Measurements from ENCODE around the gene ESRRA. TPM values are rescaled to one million over a fixed set of nuclear protein-coding genes. Genes with fewer than 3 reads are reported as not detected.

Gene ESRRA
- total RNA-seq, 1 donor, result 21.6 TPM

GRCh38 chr11:64360448-64360921, 55.2 kb downstream of the ESRRA start:
- TF ChIP-seq CTCF (IDR thresholded peaks at IDR 0.05; ENCODE audit: insufficient read depth, low read length), result no peak
- no peak for DNase-seq (ENCODE audit: low read depth)
- H3K4me3 ChIP-seq (ENCODE audit: low read depth, low read length), result peak overlapping the region; percentile 92

- TF ChIP-seq CTCF (IDR thresholded peaks at IDR 0.05; ENCODE audit: insufficient read depth, low read length), result no peak
- no peak overlapping the region for H3K4me3 ChIP-seq (ENCODE audit: low read depth, low read length)
- no peak for DNase-seq (ENCODE audit: low read depth)
Measured at GRCh38 chr11:64361659-64362058, 56.3 kb downstream of the ESRRA start.

- no peak for DNase-seq (ENCODE audit: low read depth)
- no peak overlapping the region for H3K4me3 ChIP-seq (ENCODE audit: low read depth, low read length)
- no peak for TF ChIP-seq CTCF (IDR thresholded peaks at IDR 0.05; ENCODE audit: insufficient read depth, low read length)
Measured at GRCh38 chr11:64362339-64362738, 57.0 kb downstream of the ESRRA start.

- no peak for DNase-seq (ENCODE audit: low read depth)
- no peak overlapping the region for H3K4me3 ChIP-seq (ENCODE audit: low read depth, low read length)
- no peak for TF ChIP-seq CTCF (IDR thresholded peaks at IDR 0.05; ENCODE audit: insufficient read depth, low read length)
Measured at GRCh38 chr11:64364435-64364834, 59.1 kb downstream of the ESRRA start.

- no peak for DNase-seq (ENCODE audit: low read depth)
- no peak overlapping the region for H3K4me3 ChIP-seq (ENCODE audit: low read depth, low read length)
- TF ChIP-seq CTCF (IDR thresholded peaks at IDR 0.05; ENCODE audit: insufficient read depth, low read length), result no peak
Measured at GRCh38 chr11:64364911-64365310, 59.6 kb downstream of the ESRRA start.

Small RNAs within 50 kb of the gene (small RNA-seq; reads per million reads assigned to genes)
- gene MIR7155 (not detected), gene RF00019 (not detected)

Other genes with a start within 250 kb of the ESRRA start
- 7.6 and 14.5 TPM in 2 replicates for gene MACROD1, start 139.4 kb upstream of the ESRRA start, total RNA-seq (ENCODE audit: low replicate concordance)
- gene STIP1, start 119.4 kb upstream of the ESRRA start, total RNA-seq (ENCODE audit: low replicate concordance), result 112 and 142 TPM in 2 replicates
- 7.0 and 7.2 TPM in 2 replicates for gene FERMT3, start 98.8 kb upstream of the ESRRA start, total RNA-seq (ENCODE audit: low replicate concordance)
- gene TRPT1, start 79.3 kb upstream of the ESRRA start, total RNA-seq (ENCODE audit: low replicate concordance), result 18.9 and 33.3 TPM in 2 replicates
- 39.0 and 50.9 TPM in 2 replicates for gene NUDT22, start 79.2 kb upstream of the ESRRA start, total RNA-seq (ENCODE audit: low replicate concordance)
- gene DNAJC4, start 75.0 kb upstream of the ESRRA start, total RNA-seq (ENCODE audit: low replicate concordance), result 6.5 and 9.0 TPM in 2 replicates
- gene VEGFB, start 70.9 kb upstream of the ESRRA start, total RNA-seq (ENCODE audit: low replicate concordance), result 17.3 and 37.5 TPM in 2 replicates
- 34.3 and 60.3 TPM in 2 replicates for gene FKBP2, start 64.4 kb upstream of the ESRRA start, total RNA-seq (ENCODE audit: low replicate concordance)
- 42.1 and 264 TPM in 2 replicates for gene PPP1R14B, start 58.6 kb upstream of the ESRRA start, total RNA-seq (ENCODE audit: low replicate concordance)
- gene PLCB3, start 54.0 kb upstream of the ESRRA start, total RNA-seq (ENCODE audit: low replicate concordance), result 22.5 and 47.5 TPM in 2 replicates
- gene BAD, start 20.9 kb upstream of the ESRRA start, total RNA-seq (ENCODE audit: low replicate concordance), result 56.2 and 69.6 TPM in 2 replicates
- 14.4 and 20.3 TPM in 2 replicates for gene GPR137, start 19.7 kb upstream of the ESRRA start, total RNA-seq (ENCODE audit: low replicate concordance)
- gene KCNK4, start 14.2 kb upstream of the ESRRA start, total RNA-seq (ENCODE audit: low replicate concordance), result not detected in 2 replicates
- not detected in 2 replicates for gene CATSPERZ, start 5.2 kb upstream of the ESRRA start, total RNA-seq (ENCODE audit: low replicate concordance)
- gene TRMT112, start 12.0 kb downstream of the ESRRA start, total RNA-seq (ENCODE audit: low replicate concordance), result 177 and 274 TPM in 2 replicates
- 257 and 510 TPM in 2 replicates for gene PRDX5, start 12.6 kb downstream of the ESRRA start, total RNA-seq (ENCODE audit: low replicate concordance)
- gene CCDC88B, start 34.7 kb downstream of the ESRRA start, total RNA-seq (ENCODE audit: low replicate concordance), result 1.2 and 5.1 TPM in 2 replicates
- gene RPS6KA4, start 53.6 kb downstream of the ESRRA start, total RNA-seq (ENCODE audit: low replicate concordance), result 47.3 and 72.1 TPM in 2 replicates

Measured in fibroblast of the aortic adventitia (primary cell).